Measurements from ENCODE around the gene SUOX.

GRCh38 chr12:56042843-56043242 lies 45.8 kb downstream of the SUOX start:
- TF ChIP-seq CTCF (IDR thresholded peaks at IDR 0.05) (no peak), POLR2A (IDR thresholded peaks at IDR 0.05) (no peak)

All from body of pancreas (tissue), 4 donors.